Type B pancreatic cell (in vitro differentiated cells): Measurements from ENCODE around the gene ATG3. TPM values are rescaled to one million over a fixed set of nuclear protein-coding genes. Genes with fewer than 3 reads are reported as not detected.

Experiments used
- DNase-seq: peaks from one replicate; pipeline ENCODE4 v3.0.0; 2021; ENCODE audit warnings: mixed read lengths; ENCODE audit not compliant: unreplicated experiment; ENCODE audit errors: extremely low spot score
- H3K27ac Mint-ChIP-seq: 2 replicates; pipeline ENCODE4 v1.8.0; 2021; ENCODE audit warnings: mild to moderate bottlenecking, mixed read lengths
- H3K27me3 Mint-ChIP-seq: 2 replicates; pipeline ENCODE4 v1.8.0; 2021; ENCODE audit warnings: mixed read lengths
- H3K36me3 Mint-ChIP-seq: 2 replicates; pipeline ENCODE4 v1.8.0; 2021; ENCODE audit warnings: mixed read lengths
- H3K4me1 Mint-ChIP-seq: one replicate; pipeline ENCODE4 v1.8.0; 2021; ENCODE audit warnings: mixed read lengths; ENCODE audit not compliant: unreplicated experiment
- H3K4me3 Mint-ChIP-seq: 2 replicates; pipeline ENCODE4 v1.8.0; 2021; ENCODE audit warnings: mild to moderate bottlenecking, mixed read lengths
- H3K9me3 Mint-ChIP-seq: 2 replicates; pipeline ENCODE4 v1.8.0; 2021; ENCODE audit warnings: mixed read lengths
- CTCF ChIP-seq: fragments of 200-600 bp; sonication (generic); conservative IDR thresholded peaks from 2 replicates; pipeline ENCODE4 v1.5.0; 2021; ENCODE audit warnings: antibody characterized with exemption, mild to moderate bottlenecking
- total RNA-seq: library from RNA; stranded (reverse); gene quantifications from 2 replicates; pipeline ENCODE4 v1.2.1, GENCODE V29; 2021; ENCODE audit warnings: low replicate concordance

ATG3 gene
- total RNA-seq, 1 donor from 2014 or later: 35.3 TPM

- DNase-seq: no peak
- no peaks in the 10 kb centered on the region for H3K36me3 Mint-ChIP-seq
- H3K27me3 Mint-ChIP-seq: no peaks in the 10 kb centered on the region
- H3K9me3 Mint-ChIP-seq: no peaks in the 10 kb centered on the region
- no peak overlapping the region for H3K27ac Mint-ChIP-seq
- H3K4me3 Mint-ChIP-seq: no peak overlapping the region
- no peaks in the 10 kb centered on the region for H3K4me1 Mint-ChIP-seq
- TF ChIP-seq CTCF: no peak
Measured at GRCh38 chr3:112505907-112506306, 55.9 kb downstream of the ATG3 start.

- Mint-ChIP-seq H3K4me3 (no peak overlapping the region), H3K36me3 (no peaks in the 10 kb centered on the region), H3K9me3 (no peaks in the 10 kb centered on the region), H3K4me1 (no peaks in the 10 kb centered on the region), H3K27ac (no peak overlapping the region), H3K27me3 (no peaks in the 10 kb centered on the region)
- no peak for DNase-seq
- no peak for TF ChIP-seq CTCF
Measured at GRCh38 chr3:112504123-112504522, 57.6 kb downstream of the ATG3 start.

- Mint-ChIP-seq H3K36me3 (no peaks in the 10 kb centered on the region), H3K4me1 (no peaks in the 10 kb centered on the region), H3K9me3 (no peaks in the 10 kb centered on the region), H3K27me3 (no peaks in the 10 kb centered on the region), H3K27ac (no peak overlapping the region), H3K4me3 (no peak overlapping the region)
- TF ChIP-seq CTCF: no peak
- no peak for DNase-seq
Measured at GRCh38 chr3:112503304-112503972, 58.3 kb downstream of the ATG3 start.

- Mint-ChIP-seq H3K36me3 (no peaks in the 10 kb centered on the region), H3K27me3 (no peaks in the 10 kb centered on the region), H3K4me3 (no peak overlapping the region), H3K4me1 (no peaks in the 10 kb centered on the region), H3K27ac (no peak overlapping the region), H3K9me3 (no peaks in the 10 kb centered on the region)
- DNase-seq: no peak
- TF ChIP-seq CTCF: no peak
Measured at GRCh38 chr3:112500621-112501020, 61.1 kb downstream of the ATG3 start.

GRCh38 chr3:112498914-112499711, 62.6 kb downstream of the ATG3 start, which contains the start of gene BTLA:
BTLA (minus strand) TSS chr3:112499472; CDS start chr3:112499358, 114 bp downstream.
- Mint-ChIP-seq H3K27me3 (no peaks in the 10 kb centered on the region), H3K4me3 (no peak within 1 kb of the TSS), H3K9me3 (no peaks in the 10 kb centered on the region), H3K27ac (no peak within 1 kb of the TSS), H3K4me1 (no peaks in the 10 kb centered on the region), H3K36me3 (no peaks in the 10 kb centered on the region)
- DNase-seq: no peak
- TF ChIP-seq CTCF: no peak
